Dedifferentiated amniotic fluid mesenchymal stem cell (primary cell): ENCODE data around the gene PDXP.
A peak's percentile ranks its signal among the peaks of the same experiment; 100 is the strongest.

ENCODE experiments used
- DNase-seq: peaks from one replicate; pipeline ENCODE4 v3.0.0-alpha.2; 2016; ENCODE audit errors: extremely low spot score

The PDXP gene

GRCh38 chr22:37628830-37629229, 29.7 kb upstream of the PDXP start:
- DNase-seq, result no peak

DNA sequence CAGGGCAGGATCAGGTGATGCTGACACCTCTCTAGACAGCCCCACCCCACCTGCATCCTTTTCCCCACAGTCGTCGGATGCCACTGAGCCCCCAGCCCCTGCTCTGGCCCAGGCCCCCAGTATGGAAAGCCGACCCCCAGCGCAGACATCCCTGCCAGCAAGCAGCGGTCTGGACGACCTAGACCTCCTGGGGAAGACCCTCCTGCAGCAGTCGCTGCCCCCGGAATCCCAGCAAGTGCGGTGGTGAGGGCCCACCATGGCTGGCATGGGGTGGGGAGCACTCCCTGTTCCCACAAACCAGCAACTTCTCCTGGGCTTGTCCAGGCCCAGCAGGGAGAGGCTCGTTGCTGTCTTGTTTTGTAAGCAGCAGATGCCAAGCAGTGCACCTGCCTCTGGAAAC, 28.6 kb upstream of the PDXP start:
- no peak for DNase-seq

DNA sequence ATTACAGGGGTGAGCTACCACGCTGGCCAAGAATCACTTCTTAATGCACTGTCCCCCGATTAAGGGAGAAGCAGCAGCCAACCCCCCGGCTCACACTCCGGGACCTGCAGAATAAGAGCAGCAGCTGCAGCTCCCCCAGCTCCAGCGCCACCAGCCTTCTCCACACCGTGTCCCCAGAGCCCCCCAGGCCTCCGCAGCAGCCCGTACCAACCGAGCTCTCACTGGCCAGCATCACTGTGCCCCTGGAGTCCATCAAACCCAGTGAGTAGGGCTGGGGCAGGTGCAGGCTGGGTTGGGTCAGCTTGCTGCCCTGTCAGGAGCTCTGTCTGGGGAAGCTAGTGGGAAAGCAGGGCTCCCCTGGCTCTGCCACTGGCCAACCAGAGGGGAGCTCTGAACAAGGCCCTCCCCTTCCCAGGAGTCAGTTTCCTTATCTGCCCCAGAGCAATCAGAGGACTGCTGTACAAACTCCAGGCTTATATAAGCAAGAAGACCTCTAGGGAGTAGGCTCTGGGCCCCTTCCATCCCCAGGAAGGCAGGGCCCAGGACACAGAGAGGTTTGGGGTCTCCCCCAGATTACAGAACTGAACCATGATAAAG, 27.6 kb upstream of the PDXP start:
- DNase-seq, result no peak

- DNase-seq, result no peak
Observed at GRCh38 chr22:37631448-37632173, 26.9 kb upstream of the PDXP start.

- DNase-seq, result no peak
Observed at GRCh38 chr22:37632174-37633088, 26.1 kb upstream of the PDXP start.

GRCh38 chr22:37633089-37633624, 25.4 kb upstream of the PDXP start:
- DNase-seq, result no peak

- DNase-seq, result peak; percentile 64
Observed at GRCh38 chr22:37633625-37634416, 24.7 kb upstream of the PDXP start.

- no peak for DNase-seq
Observed at GRCh38 chr22:37634417-37634924, 24.1 kb upstream of the PDXP start.

DNA sequence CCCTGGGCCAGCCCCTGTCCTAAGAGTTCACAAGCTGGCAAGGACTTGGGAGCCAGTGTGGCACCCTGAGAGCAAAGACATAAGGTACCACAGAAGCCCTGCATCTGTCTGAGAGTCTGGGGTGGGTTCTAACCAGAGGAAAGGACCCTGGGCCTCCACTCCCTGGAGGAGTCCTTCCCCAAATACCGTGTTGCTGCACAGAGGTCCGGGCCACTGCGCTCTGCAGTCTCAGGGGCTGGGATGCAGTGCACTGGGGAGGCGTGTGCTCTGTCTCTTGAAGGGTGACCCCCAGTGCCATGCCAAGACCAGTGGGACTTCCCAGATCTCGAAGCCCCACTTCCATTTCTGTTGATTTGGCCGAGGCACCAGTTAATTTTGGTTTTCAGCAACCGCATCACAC, 23.4 kb upstream of the PDXP start:
- DNase-seq, result no peak

- DNase-seq, result no peak
Observed at GRCh38 chr22:37636186-37636948, 22.2 kb upstream of the PDXP start.

GRCh38 chr22:37636949-37637273, 21.6 kb upstream of the PDXP start:
- DNase-seq, result no peak

GRCh38 chr22:37638391-37639069, 20.0 kb upstream of the PDXP start:
- DNase-seq, result no peak

DNA sequence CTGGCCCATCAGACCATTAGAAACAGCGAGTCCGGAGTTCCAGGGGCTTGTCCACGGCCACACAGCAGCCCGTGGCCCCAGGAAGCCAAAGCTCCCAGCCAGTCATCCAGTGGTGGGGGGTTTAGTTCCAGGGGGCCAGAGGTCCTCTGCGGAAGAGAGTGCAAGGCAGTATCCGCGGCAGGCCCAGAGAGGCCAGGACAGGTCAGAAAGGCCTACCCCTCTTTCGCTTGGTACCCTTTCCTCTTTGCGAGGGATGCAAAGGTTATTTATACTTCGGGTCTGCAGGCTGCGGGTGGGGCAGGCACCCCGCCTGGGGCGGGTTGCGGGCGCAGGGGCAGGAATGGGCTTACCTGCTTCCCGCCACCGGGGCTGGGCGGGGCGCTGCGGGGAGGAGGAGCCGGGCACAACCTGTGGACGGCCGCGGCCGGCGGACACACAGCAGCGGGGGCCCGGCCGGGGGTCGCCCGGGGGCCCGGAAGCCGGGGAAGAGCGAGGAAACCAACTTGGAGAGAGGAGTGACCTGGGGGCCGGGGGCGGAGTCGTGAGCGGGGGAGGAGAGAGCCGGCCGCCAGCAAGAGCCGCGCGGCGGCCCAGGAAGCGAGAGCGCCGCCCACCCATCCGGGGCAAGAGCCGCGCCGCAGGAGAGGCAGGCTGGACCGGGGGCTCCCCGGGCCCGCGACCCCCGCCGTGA, 19.3 kb upstream of the PDXP start, which contains the start of gene SH3BP1:
TSS of gene SH3BP1 (plus strand) at position 600 of the 691 bp plus-strand sequence. CDS start 119 bp downstream, outside the sequence.
- DNase-seq, result no peak

- no peak for DNase-seq
Observed at GRCh38 chr22:37639771-37640590, 18.5 kb upstream of the PDXP start.

DNA sequence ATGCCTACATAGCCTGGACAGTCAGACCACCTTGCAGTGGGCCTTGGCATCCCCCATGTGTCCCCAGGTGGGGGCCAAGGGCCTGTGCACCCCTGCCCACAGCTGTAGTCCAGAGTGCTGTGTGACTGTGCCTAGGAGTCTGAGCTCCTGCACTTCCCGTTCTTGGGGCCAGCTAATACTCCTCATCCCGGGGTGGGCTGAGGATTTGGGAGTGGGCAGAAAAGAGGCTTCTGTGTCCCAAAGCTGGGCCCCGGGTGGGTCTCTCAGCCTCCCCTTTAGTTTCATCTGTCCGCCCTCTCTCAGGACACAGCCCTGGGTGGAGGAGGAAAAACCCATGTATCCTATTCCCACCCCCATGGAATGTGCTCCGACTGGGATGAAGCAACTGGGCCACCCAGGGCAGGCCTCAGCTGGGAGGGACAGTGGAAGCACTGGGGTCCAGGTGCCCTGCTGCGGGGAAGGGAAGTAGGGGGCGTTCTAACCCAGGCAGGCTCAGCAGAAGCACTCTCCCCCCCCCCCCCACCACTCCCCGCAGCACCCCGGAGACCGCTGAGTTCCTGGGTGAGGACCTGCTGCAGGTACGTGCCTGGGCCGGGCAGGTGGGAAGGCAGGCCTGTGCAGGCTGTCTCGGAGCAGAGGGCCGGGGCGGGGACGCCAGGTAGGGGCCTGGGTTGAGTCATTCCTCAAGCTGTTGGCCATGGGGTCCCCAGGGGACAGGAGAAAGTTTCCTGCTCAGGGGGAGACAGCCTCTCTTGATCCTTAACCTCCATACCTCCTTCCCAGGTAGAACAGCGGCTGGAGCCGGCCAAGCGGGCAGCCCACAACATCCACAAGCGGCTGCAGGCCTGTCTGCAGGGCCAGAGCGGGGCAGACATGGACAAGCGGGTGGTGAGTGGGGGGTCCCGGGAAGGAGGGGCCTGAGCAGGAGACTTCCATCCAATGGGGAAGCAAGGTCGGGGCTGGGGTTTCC, 17.6 kb upstream of the PDXP start:
- DNase-seq, result no peak

- DNase-seq, result no peak
Observed at GRCh38 chr22:37641561-37641949, 17.0 kb upstream of the PDXP start.

DNA sequence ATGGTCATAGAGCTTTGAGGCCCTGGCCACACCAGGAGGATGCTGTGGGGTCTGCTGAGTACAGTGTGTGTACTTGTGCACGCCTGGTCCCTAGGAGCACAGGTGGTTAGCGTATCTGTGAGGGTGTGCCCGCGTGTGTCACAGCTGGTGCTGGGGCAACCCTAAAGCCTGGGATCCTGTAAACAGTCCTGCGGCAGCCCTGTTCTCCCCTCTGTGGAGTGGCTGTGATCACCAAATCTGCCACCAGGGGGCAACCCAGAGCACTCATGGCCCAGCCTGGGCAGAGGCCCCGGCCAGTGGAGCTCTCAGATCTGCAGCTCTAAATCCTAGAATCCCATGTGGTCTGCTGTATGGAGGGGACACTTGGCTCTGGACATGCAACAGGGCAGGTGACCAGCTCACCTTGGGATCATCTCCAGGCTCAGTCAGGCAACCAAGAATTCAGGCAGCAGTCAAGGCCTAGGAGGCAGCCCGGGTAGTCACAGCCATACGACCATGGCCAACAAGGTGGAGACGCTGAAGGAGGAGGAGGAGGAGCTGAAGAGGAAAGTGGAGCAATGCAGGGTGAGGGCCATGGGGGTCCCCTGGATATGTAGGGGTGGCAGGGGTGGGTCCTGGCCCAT, 15.2 kb upstream of the PDXP start:
- peak; percentile 69 for DNase-seq
